Smooth muscle cell (in vitro differentiated cells): Measurements from ENCODE around the gene GPR21. TPM values are rescaled to one million over a fixed set of nuclear protein-coding genes. Genes with fewer than 3 reads are reported as not detected.
A peak's percentile ranks its signal among the peaks of the same experiment; 100 is the strongest.

Experiments used
- DNase-seq: peaks from one replicate; lab custom pipeline; 2025; ENCODE audit not compliant: unreplicated experiment; lab: John Stamatoyannopoulos, UW
- H2AFZ ChIP-seq: fragments of 200-600 bp; sonication (generic); 2 replicates; pipeline ENCODE4 v1.6.0; 2016; ENCODE audit warnings: antibody characterized with exemption, low read depth, mild to moderate bottlenecking
- H3F3A ChIP-seq: fragments of 200-600 bp; sonication (generic); 2 replicates; pipeline ENCODE4 v1.6.0; 2017; ENCODE audit warnings: antibody characterized with exemption, low read depth
- H3K27ac ChIP-seq: fragments of 200-600 bp; sonication (generic); 2 replicates; pipeline ENCODE4 v1.5.1; 2016; ENCODE audit warnings: low read depth, mild to moderate bottlenecking
- H3K27me3 ChIP-seq: fragments of 200-600 bp; sonication (generic); 2 replicates; pipeline ENCODE4 v1.6.1; 2016; ENCODE audit warnings: low read depth, mild to moderate bottlenecking
- H3K36me3 ChIP-seq: fragments of 200-600 bp; sonication (generic); 2 replicates; pipeline ENCODE4 v1.5.1; 2016; ENCODE audit warnings: low read depth
- H3K4me1 ChIP-seq: fragments of 200-600 bp; sonication (generic); 2 replicates; pipeline ENCODE4 v1.5.1; 2016; ENCODE audit warnings: low read depth
- H3K4me2 ChIP-seq: fragments of 200-600 bp; sonication (generic); 2 replicates; pipeline ENCODE4 v1.6.0; 2016; ENCODE audit warnings: mild to moderate bottlenecking
- H3K4me3 ChIP-seq: fragments of 200-600 bp; sonication (generic); 2 replicates; pipeline ENCODE4 v1.5.1; 2016; ENCODE audit warnings: mild to moderate bottlenecking
- H3K79me2 ChIP-seq: fragments of 200-600 bp; sonication (generic); 2 replicates; pipeline ENCODE4 v1.6.0; 2016; ENCODE audit warnings: low read depth, mild to moderate bottlenecking
- H3K9ac ChIP-seq: fragments of 200-600 bp; sonication (generic); 2 replicates; pipeline ENCODE4 v1.6.0; 2016; ENCODE audit warnings: low read depth
- H3K9me3 ChIP-seq: fragments of 200-600 bp; sonication (generic); replicated peaks from 2 replicates; pipeline ENCODE4 v1.5.1; 2016; ENCODE audit warnings: low read depth
- H4K20me1 ChIP-seq: fragments of 200-600 bp; sonication (generic); 2 replicates; pipeline ENCODE4 v1.6.0; 2016; ENCODE audit warnings: low read depth
- CTCF ChIP-seq: fragments of 200-600 bp; sonication (generic); IDR thresholded peaks from 2 replicates; pipeline ENCODE4 v1.5.1; 2017; ENCODE audit warnings: borderline replicate concordance, mild to moderate bottlenecking, antibody characterized with exemption; ENCODE audit not compliant: insufficient read depth, poor library complexity, severe bottlenecking
- WGBS: methylation state at CpG from one replicate; pipeline ENCODE4 v1.1.7; 2016; ENCODE audit warnings: low lambda C conversion rate; 5-methylcytosine and 5-hydroxymethylcytosine counted together
- polyA plus RNA-seq: library from polyadenylated mRNA; unstranded; fragments of >200 nt; fragmentation: Nextera tagmentation; extraction: Ambion mirVana; gene quantifications from 2 replicates; pipeline ENCODE4 v1.2.1, GENCODE V29; 2016
- total RNA-seq: library from RNA; depleted of rRNA; stranded (reverse); fragments of >200 nt; gene quantifications from 2 replicates; pipeline ENCODE4 v1.2.3, GENCODE V29; 2014

The GPR21 gene
- total and polyA plus RNA-seq, 2 experiments from 2014 or later = 2.0 TPM; not detected in 1

- H3F3A ChIP-seq = no peaks in the 10 kb centered on the region
- no peaks in the 10 kb centered on the region for H4K20me1 ChIP-seq
- H3K27me3 ChIP-seq = no peaks in the 10 kb centered on the region
- H3K79me2 ChIP-seq = no peaks in the 10 kb centered on the region
- no peak overlapping the region for H3K4me2 ChIP-seq
- no peaks in the 10 kb centered on the region for H3K9me3 ChIP-seq
- no peaks in the 10 kb centered on the region for H3K4me1 ChIP-seq
- 100% methylated on average over 3 of the region's 3 CpGs for WGBS
- H3K27ac ChIP-seq = no peak overlapping the region
- DNase-seq = no peak
- H3K36me3 ChIP-seq = no peaks in the 10 kb centered on the region
- H3K4me3 ChIP-seq = no peak overlapping the region
- H2AFZ ChIP-seq = no peak overlapping the region
- H3K9ac ChIP-seq = no peak overlapping the region
- TF ChIP-seq CTCF = no peak
Measured at GRCh38 chr9:123080444-123080843, 47.0 kb downstream of the GPR21 start.

GRCh38 chr9:123081824-123082223 lies 48.4 kb downstream of the GPR21 start:
- Histone ChIP-seq H3K36me3 (no peaks in the 10 kb centered on the region), H3K9me3 (no peaks in the 10 kb centered on the region), H3K9ac (no peak overlapping the region), H3K4me1 (no peaks in the 10 kb centered on the region), H3K4me3 (no peak overlapping the region), H3K4me2 (no peak overlapping the region), H3F3A (no peaks in the 10 kb centered on the region), H3K79me2 (no peaks in the 10 kb centered on the region), H2AFZ (no peak overlapping the region), H3K27me3 (no peaks in the 10 kb centered on the region), H3K27ac (no peak overlapping the region), H4K20me1 (no peaks in the 10 kb centered on the region)
- DNase-seq = no peak
- peak; percentile 64 for TF ChIP-seq CTCF
- 44% methylated on average over 2 of the region's 2 CpGs for WGBS

GRCh38 chr9:123083680-123084079 lies 50.2 kb downstream of the GPR21 start:
- Histone ChIP-seq H3K4me2 (no peak overlapping the region), H3K27me3 (no peaks in the 10 kb centered on the region), H3K4me1 (no peaks in the 10 kb centered on the region), H4K20me1 (no peaks in the 10 kb centered on the region), H3K9ac (no peak overlapping the region), H3K27ac (no peak overlapping the region), H3K36me3 (no peaks in the 10 kb centered on the region), H3K4me3 (no peak overlapping the region), H3F3A (no peaks in the 10 kb centered on the region), H3K9me3 (no peaks in the 10 kb centered on the region), H3K79me2 (no peaks in the 10 kb centered on the region), H2AFZ (no peak overlapping the region)
- DNase-seq = no peak
- no peak for TF ChIP-seq CTCF
- 92% methylated on average over 6 of the region's 6 CpGs for WGBS

- Histone ChIP-seq H3K4me3 (no peak overlapping the region), H3K27me3 (no peaks in the 10 kb centered on the region), H3K79me2 (no peaks in the 10 kb centered on the region), H3K4me1 (no peaks in the 10 kb centered on the region), H3F3A (no peaks in the 10 kb centered on the region), H3K27ac (no peak overlapping the region), H4K20me1 (no peaks in the 10 kb centered on the region), H3K36me3 (no peaks in the 10 kb centered on the region), H3K9me3 (no peaks in the 10 kb centered on the region), H3K4me2 (no peak overlapping the region), H3K9ac (no peak overlapping the region), H2AFZ (no peak overlapping the region)
- 95% methylated on average over 1 of the region's 1 CpG for WGBS
- TF ChIP-seq CTCF = no peak
- DNase-seq = no peak
Measured at GRCh38 chr9:123084256-123084655, 50.8 kb downstream of the GPR21 start.
